GM18907 (cell line): ENCODE measurements around the gene EIF6.
"Not testable (repeated sequence)": the region's sequence is repeated elsewhere in the genome, so short reads cannot be mapped to it uniquely, and the experiment has no call there.

Experiments used
- ATAC-seq: cut with Tn5 transposase; IDR thresholded peaks from one replicate; pipeline ENCODE4 v1.9.1; 2021; ENCODE audit warnings: mild to moderate bottlenecking, moderate library complexity; ENCODE audit not compliant: unreplicated experiment

The EIF6 gene

DNA sequence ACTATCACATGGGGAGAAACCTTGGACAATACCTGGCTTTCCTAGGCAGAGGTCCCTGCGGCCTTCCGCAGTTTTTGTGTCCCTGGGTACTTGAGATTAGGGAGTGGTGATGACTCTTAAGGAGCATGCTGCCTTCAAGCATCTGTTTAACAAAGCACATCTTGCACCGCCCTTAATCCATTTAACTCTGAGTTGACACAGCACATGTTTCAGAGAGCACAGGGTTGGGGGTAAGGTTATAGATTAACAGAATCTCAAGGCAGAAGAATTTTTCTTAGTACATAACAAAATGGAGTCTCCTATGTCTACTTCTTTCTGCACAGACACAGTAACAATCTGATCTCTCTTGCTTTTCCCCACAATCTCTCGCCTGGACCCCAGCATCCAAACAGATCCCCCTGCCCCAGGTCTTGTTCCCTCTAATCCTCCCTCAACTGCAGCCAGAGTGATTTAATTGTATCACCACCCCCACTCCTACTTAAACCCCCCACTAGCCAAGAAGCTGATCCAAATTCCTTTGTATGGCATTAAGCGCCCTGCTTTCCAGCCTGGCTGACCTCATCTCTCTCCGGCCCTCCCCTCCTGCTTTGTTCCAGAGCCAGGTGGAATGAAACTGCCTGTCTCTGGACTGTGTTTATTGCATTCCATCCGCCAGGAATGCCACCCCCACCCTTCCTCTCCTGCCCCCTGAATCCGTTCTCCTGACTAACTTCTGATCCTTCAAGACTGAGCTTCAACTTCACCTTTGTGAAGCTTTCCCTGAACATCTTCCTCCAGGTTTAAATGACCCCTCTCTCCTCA lies 21.6 kb downstream of the EIF6 start:
- ATAC-seq, result not testable (repeated sequence)

- not testable (repeated sequence) for ATAC-seq
These were observed 22.3 kb downstream of the EIF6 start for GRCh38 chr20:35262321-35262720.

GRCh38 chr20:35260426-35260825 lies 24.1 kb downstream of the EIF6 start:
- ATAC-seq, result no peak

- no peak for ATAC-seq
These were observed 27.2 kb downstream of the EIF6 start for GRCh38 chr20:35257175-35257909.

DNA sequence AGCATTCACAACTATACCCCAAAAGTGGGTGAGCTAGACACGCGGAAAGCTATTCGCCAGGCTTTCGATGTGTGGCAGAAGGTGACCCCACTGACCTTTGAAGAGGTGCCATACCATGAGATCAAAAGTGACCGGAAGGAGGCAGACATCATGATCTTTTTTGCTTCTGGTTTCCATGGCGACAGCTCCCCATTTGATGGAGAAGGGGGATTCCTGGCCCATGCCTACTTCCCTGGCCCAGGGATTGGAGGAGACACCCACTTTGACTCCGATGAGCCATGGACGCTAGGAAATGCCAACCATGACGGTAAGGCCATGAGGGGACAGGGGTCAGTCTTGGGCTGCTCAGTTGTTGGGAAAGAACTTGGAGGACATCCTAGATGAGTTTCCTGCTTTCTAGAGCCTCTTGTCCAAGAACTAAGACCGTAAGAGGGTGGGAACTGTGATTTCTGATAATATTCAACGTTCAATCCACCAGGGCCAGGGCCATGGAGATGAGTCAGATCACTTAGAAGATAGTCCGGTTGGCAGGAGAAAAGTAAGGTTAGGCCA lies 30.0 kb downstream of the EIF6 start:
- no peak for ATAC-seq

GRCh38 chr20:35253010-35253409 lies 31.6 kb downstream of the EIF6 start:
- ATAC-seq, result no peak

DNA sequence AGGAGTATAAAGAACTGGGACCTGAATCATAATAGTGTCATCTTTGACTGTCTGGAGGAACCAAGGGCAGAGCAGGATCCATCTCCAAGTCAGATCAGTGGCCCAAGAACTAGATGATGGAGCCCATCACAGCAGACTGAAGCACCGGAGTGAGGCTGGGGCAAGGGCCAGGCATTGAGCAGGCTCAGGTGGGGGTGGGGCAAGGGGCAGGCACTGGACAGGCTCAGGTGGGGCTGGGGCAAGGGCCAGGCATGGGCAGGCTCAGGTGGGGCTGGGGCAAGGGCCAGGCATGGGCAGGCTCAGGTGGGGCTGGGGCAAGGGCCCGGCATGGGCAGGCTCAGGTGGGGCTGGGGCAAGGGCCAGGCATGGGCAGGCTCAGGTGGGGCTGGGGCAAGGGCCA lies 32.0 kb downstream of the EIF6 start:
- not testable (repeated sequence) for ATAC-seq

DNA sequence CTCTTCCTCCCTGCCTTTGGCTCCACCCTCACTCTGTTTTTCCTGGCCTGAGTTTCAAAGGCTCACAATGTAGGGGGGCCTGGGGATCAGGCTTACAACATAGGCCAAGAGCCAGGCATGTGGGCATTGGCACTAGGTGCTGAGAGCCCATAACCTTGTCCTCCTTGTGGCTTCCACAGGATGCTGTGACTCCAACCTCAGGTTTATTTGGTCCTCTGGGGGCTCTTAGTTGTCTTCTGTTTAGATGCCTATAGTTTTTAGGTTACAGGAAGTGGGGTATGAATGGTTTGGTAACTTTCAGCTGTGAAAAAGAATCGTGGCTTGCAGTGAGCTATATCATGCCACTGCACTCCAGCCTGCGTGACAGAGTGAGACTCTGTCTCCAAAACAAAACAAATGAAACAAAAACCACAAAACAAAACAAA lies 32.5 kb downstream of the EIF6 start:
- peak; percentile 79 for ATAC-seq

DNA sequence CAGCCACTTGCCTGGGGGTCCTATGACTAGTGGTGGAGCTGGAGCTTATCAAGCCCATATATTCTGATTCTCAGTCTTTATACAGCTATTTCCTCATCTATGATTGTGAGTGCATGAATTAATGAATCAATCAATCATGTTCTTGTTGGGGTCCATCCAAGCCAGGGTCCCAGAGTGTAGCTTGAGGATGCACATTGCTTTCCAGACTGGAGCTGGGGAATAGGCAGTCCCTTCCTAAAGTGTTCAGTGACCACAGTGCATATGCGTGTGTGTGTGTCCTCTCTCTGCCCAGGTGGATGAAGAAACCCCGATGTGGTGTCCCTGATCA lies 33.0 kb downstream of the EIF6 start:
- no peak for ATAC-seq

GRCh38 chr20:35248641-35249475 lies 35.7 kb downstream of the EIF6 start:
- no peak for ATAC-seq

DNA sequence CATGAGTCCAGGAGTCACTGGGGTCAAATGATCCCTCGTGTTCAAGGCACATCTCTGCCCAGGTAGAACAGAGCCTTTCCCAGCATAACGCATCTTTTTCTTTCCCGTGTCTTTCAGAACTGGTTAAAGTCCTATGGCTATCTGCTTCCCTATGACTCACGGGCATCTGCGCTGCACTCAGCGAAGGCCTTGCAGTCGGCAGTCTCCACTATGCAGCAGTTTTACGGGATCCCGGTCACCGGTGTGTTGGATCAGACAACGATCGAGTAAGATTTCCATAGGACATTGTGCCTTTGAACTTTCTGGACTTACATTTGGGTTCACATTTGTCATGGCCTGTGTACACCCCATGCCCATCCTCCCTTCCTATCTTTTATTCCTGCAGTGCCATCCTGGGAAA lies 37.8 kb downstream of the EIF6 start:
- ATAC-seq, result no peak

GRCh38 chr20:35243986-35244385 lies 40.6 kb downstream of the EIF6 start:
- ATAC-seq, result no peak

- no peak for ATAC-seq
These were observed 41.3 kb downstream of the EIF6 start for GRCh38 chr20:35243317-35243716.

DNA sequence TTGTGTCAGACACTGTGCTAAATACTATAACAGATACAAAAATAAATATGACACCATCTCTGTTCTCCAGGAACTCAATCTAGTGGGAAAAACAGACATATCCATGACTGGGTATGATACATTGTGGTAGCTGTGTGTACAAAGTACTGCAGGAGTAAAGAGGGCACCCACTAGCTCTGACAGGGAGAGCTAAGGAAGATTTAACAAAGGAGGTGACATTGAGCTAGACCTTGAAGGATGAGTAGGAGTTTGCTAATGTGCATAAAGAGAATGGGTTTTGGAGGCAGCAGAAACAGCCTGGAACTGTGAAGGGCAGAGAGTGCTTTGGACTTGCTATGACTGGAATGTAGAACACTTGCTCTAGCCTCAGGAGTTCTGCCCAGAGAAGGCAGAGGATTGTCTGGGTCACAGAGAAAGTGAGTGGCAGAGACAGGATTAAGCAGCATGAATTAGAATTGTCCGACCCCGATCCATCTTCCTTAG lies 43.7 kb downstream of the EIF6 start:
- no peak for ATAC-seq

- no peak for ATAC-seq
These were observed 44.3 kb downstream of the EIF6 start for GRCh38 chr20:35240083-35240810.

GRCh38 chr20:35238735-35239134 lies 45.8 kb downstream of the EIF6 start:
- ATAC-seq, result no peak

- ATAC-seq, result no peak
These were observed 46.4 kb downstream of the EIF6 start for GRCh38 chr20:35238170-35238569.

DNA sequence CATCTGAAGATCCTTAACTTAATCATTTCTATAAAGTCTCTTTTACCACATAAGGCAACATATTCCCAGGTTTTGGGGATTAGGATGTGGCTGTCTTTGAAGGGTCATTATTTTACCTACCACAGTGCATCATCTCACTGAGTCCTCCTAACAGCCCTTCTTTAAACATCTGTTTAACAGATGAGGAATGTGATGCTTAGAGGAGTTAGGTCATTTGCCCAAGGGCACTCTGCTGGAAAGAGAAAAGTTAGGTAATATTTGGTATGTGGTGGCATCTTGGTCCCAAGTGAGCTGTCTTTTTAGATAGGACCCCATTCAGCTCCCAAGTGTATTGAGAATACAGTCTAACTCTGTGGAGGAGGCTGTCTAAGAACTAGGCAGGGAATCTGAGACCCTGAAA lies 47.1 kb downstream of the EIF6 start:
- ATAC-seq, result no peak

GRCh38 chr20:35235881-35236280 lies 48.7 kb downstream of the EIF6 start:
- no peak for ATAC-seq

- no peak for ATAC-seq
These were observed 52.0 kb downstream of the EIF6 start for GRCh38 chr20:35232575-35232974.
